ENCODE results near the gene VSIR.

DNA sequence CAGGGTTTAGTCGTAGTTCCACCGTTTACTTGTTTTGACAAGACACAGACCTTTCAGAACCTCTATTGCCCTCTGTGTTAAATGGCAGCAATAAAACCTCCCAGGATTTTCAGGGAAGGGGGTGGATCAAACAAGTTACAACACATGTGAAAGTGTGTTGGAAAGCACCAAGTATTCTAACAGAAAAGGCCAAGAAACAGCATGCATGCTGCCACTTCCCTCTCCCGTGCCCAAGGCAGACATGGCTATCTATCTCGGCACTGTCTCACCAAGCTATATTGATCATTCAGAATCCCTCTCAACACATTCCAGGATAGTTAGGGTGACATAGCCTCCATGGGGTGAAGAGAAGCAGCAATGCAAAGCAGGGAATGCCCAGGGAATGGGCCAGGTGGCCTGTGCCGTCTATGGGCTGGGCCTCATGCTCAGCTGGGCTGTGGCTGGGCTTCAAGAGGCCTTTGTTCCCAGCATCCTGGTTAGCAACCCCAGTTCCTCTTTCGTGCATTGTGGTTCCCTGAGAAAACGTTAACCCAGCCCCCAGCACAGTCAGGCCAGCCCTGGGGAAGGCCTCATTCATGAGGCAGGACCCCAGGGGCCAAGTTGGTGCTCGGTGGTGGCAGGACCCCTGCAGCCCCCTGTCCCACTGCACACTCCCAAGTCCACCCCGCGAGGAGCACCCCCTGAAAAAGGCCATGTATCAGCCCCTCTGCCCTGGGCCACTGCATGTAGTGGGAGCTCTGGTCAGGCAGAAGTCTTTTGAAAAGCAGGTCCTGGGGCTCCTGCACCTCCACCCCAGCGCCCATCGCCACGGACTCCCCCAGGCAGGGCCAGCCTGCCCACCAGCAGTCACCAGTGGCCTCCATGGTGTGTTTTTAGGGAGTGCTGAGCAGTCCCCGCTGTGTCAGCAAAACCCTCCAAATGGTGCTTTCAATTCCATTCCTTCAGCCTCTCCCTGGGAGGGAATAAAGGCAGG, 25.5 kb downstream of the VSIR start:
- TF ChIP-seq CTCF (conservative IDR thresholded peaks at IDR 0.05; ENCODE audit: low read length): no peak
- no peak for TF ChIP-seq EZH2phosphoT487 (IDR thresholded peaks at IDR 0.05; ENCODE audit: borderline replicate concordance)
